Measurements from ENCODE around the gene FAHD1.

DNA sequence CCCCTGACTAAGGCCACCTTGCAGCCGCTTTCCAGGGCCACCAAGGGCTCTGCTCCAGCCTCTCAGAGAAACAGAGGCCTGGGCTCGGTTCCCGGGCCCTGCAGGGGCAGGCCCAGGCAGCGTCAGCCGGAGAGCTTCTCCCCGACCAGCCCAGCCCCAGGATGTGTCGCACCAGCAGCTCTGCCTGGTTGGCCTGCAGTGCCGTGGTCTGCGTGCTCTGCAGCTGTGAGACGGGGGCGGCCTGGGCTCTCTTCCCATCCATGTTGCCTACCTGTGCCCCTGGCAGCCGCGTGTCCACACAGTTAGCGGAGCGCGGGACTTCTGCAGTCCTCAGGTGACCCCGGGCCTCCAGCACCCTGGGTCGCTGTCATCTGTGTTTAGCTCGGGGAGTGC is 38.3 kb upstream of the FAHD1 start:
- TF ChIP-seq, protein P1, sequence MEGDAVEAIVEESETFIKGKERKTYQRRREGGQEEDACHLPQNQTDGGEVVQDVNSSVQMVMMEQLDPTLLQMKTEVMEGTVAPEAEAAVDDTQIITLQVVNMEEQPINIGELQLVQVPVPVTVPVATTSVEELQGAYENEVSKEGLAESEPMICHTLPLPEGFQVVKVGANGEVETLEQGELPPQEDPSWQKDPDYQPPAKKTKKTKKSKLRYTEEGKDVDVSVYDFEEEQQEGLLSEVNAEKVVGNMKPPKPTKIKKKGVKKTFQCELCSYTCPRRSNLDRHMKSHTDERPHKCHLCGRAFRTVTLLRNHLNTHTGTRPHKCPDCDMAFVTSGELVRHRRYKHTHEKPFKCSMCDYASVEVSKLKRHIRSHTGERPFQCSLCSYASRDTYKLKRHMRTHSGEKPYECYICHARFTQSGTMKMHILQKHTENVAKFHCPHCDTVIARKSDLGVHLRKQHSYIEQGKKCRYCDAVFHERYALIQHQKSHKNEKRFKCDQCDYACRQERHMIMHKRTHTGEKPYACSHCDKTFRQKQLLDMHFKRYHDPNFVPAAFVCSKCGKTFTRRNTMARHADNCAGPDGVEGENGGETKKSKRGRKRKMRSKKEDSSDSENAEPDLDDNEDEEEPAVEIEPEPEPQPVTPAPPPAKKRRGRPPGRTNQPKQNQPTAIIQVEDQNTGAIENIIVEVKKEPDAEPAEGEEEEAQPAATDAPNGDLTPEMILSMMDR (conservative IDR thresholded peaks at IDR 0.05; ENCODE audit: low read length), result no peak
- no peak for TF ChIP-seq EZH2phosphoT487 (IDR thresholded peaks at IDR 0.05; ENCODE audit: borderline replicate concordance, low read depth, low read length)
